HFFc6 (cell line): ENCODE results near the gene CCDC57. TPM values are rescaled to one million over a fixed set of nuclear protein-coding genes. Genes with fewer than 3 reads are reported as not detected.

Experiments used
- DNase-seq: peaks from one replicate; pipeline ENCODE4 v3.0.0-alpha.2; 2018
- H3K27ac Mint-ChIP-seq: 2 replicates; pipeline ENCODE4 v1.8.0; 2020; ENCODE audit warnings: mild to moderate bottlenecking, mixed read lengths
- H3K27me3 Mint-ChIP-seq: 2 replicates; pipeline ENCODE4 v1.8.0; 2021; ENCODE audit warnings: mild to moderate bottlenecking, moderate library complexity, mixed read lengths; ENCODE audit not compliant: insufficient read depth
- H3K36me3 Mint-ChIP-seq: 2 replicates; pipeline ENCODE4 v1.8.0; 2021; ENCODE audit warnings: low read depth, mixed read lengths
- H3K4me1 Mint-ChIP-seq: 2 replicates; pipeline ENCODE4 v1.8.0; 2020; ENCODE audit warnings: low read depth, mixed read lengths
- H3K4me3 Mint-ChIP-seq: 2 replicates; pipeline ENCODE4 v1.8.0; 2020; ENCODE audit warnings: mild to moderate bottlenecking, moderate library complexity, mixed read lengths
- H3K9me3 Mint-ChIP-seq: 2 replicates; pipeline ENCODE4 v1.8.0; 2020; ENCODE audit warnings: mild to moderate bottlenecking, mixed read lengths
- CTCF ChIP-seq: fragments of 200-600 bp; sonication (generic); IDR thresholded peaks from 2 replicates; pipeline ENCODE4 v1.5.0; 2021; ENCODE audit warnings: antibody characterized with exemption, mild to moderate bottlenecking
- total RNA-seq, 6 experiments: library from RNA; stranded (reverse); fragmentation: NEBNext Ultra II Directional; extraction: Animal tissue kit (Norgen Biotek cat#: 25700); gene quantifications; 2 replicates in 1 of 6; 3 replicates in 5 of 6; pipeline ENCODE4 v1.2.3, GENCODE V29; 2021

CCDC57 gene
- total RNA-seq, 6 experiments from 2014 or later: 12.8 to 15.6 (median 13.6) TPM

GRCh38 chr17:82110298-82110697 is 102.3 kb downstream of the CCDC57 start:
- no peak for TF ChIP-seq CTCF
- no peak overlapping the region for H3K27ac Mint-ChIP-seq
- H3K27me3 Mint-ChIP-seq: peaks cover 2% of the 10 kb centered on the region

GRCh38 chr17:82108961-82109475 is 103.6 kb downstream of the CCDC57 start:
- no peak overlapping the region for H3K4me3 Mint-ChIP-seq
- no peaks in the 10 kb centered on the region for H3K36me3 Mint-ChIP-seq
- H3K9me3 Mint-ChIP-seq: no peaks in the 10 kb centered on the region
- H3K27ac Mint-ChIP-seq: no peak overlapping the region
- no peak for DNase-seq
- no peak for TF ChIP-seq CTCF
- H3K4me1 Mint-ChIP-seq: peaks cover 9% of the 10 kb centered on the region; the same call in 1 of the 2 replicates
- H3K27me3 Mint-ChIP-seq: peaks cover 2% of the 10 kb centered on the region

More at GRCh38 chr17:82110298-82110697, 102.3 kb downstream of the CCDC57 start:
- no peak for DNase-seq
- H3K9me3 Mint-ChIP-seq: no peaks in the 10 kb centered on the region
- no peaks in the 10 kb centered on the region for H3K36me3 Mint-ChIP-seq
- peaks cover 9% of the 10 kb centered on the region; the same call in 1 of the 2 replicates for H3K4me1 Mint-ChIP-seq
- no peak overlapping the region for H3K4me3 Mint-ChIP-seq

GRCh38 chr17:82108496-82108945 is 104.1 kb downstream of the CCDC57 start:
- no peak for TF ChIP-seq CTCF
- DNase-seq: no peak
- H3K4me1 Mint-ChIP-seq: peaks cover 9% of the 10 kb centered on the region; the same call in 1 of the 2 replicates
- H3K4me3 Mint-ChIP-seq: no peak overlapping the region
- H3K9me3 Mint-ChIP-seq: no peaks in the 10 kb centered on the region
- peaks cover 2% of the 10 kb centered on the region for H3K27me3 Mint-ChIP-seq
- H3K36me3 Mint-ChIP-seq: no peaks in the 10 kb centered on the region
- no peak overlapping the region for H3K27ac Mint-ChIP-seq

GRCh38 chr17:82108038-82108437 is 104.6 kb downstream of the CCDC57 start:
- no peak overlapping the region for H3K27ac Mint-ChIP-seq
- DNase-seq: no peak
- TF ChIP-seq CTCF: no peak
- H3K9me3 Mint-ChIP-seq: no peaks in the 10 kb centered on the region
- no peak overlapping the region for H3K4me3 Mint-ChIP-seq
- H3K4me1 Mint-ChIP-seq: peaks cover 9% of the 10 kb centered on the region; the same call in 1 of the 2 replicates
- H3K36me3 Mint-ChIP-seq: no peaks in the 10 kb centered on the region
- peaks cover 2% of the 10 kb centered on the region for H3K27me3 Mint-ChIP-seq

GRCh38 chr17:82107341-82107860 is 105.2 kb downstream of the CCDC57 start:
- H3K27ac Mint-ChIP-seq: no peak overlapping the region
- peaks cover 2% of the 10 kb centered on the region for H3K27me3 Mint-ChIP-seq
- no peak overlapping the region for H3K4me3 Mint-ChIP-seq
- no peak; the same call in 1 of the 2 replicates for TF ChIP-seq CTCF
- H3K36me3 Mint-ChIP-seq: no peaks in the 10 kb centered on the region
- no peak for DNase-seq
- H3K9me3 Mint-ChIP-seq: no peaks in the 10 kb centered on the region
- peaks cover 9% of the 10 kb centered on the region; the same call in 1 of the 2 replicates for H3K4me1 Mint-ChIP-seq
